Breast epithelium (tissue), 4 donors: ENCODE results near the gene MYADML2. TPM values are rescaled to one million over a fixed set of nuclear protein-coding genes. Genes with fewer than 3 reads are reported as not detected.

ENCODE experiments used
- DNase-seq, 2 donors: peaks; one replicate each; pipeline ENCODE4 v3.0.0-alpha.2; 2019; ENCODE audit warnings: low spot score in 2 of 2
- H3K27ac ChIP-seq, 2 donors: fragments of 200-600 bp; sonication (generic) in 1 of 2; one replicate each; pipeline ENCODE4 v1.5.1; 2016 to 2019; ENCODE audit warnings: mild to moderate bottlenecking in 1 of 2
- H3K27me3 ChIP-seq, 2 donors: fragments of 200-600 bp; sonication (generic) in 1 of 2; one replicate each; pipeline versions ENCODE4 v1.5.1 to v1.6.0; 2017 to 2019; ENCODE audit warnings: control low read depth in 1 of 2, mild to moderate bottlenecking in 1 of 2
- H3K36me3 ChIP-seq: fragments of 200-600 bp; one replicate; pipeline ENCODE4 v1.5.1; 2019
- H3K4me1 ChIP-seq, 2 donors: fragments of 200-600 bp; sonication (generic); one replicate each; pipeline ENCODE4 v1.5.1; 2016 to 2019; ENCODE audit warnings: control low read depth in 1 of 2
- H3K4me3 ChIP-seq, 3 donors: fragments of 200-600 bp; sonication (generic); 1 replicate in 2 of 3; 2 replicates in 1 of 3; pipeline ENCODE4 v1.5.1; 2016 to 2019; ENCODE audit warnings: mild to moderate bottlenecking in 3 of 3, moderate library complexity in 2 of 3
- H3K9me3 ChIP-seq, 2 donors: fragments of 200-600 bp; sonication (generic) in 1 of 2; one replicate each; pipeline ENCODE4 v1.5.1; 2016 to 2019; ENCODE audit warnings: control low read depth in 1 of 2
- CTCF ChIP-seq, 3 donors: fragments of 450-650 bp; IDR thresholded peaks; one replicate each; pipeline ENCODE4 v1.5.1; 2016 to 2017; ENCODE audit warnings: antibody characterized with exemption in 3 of 3, mild to moderate bottlenecking in 3 of 3, moderate library complexity in 3 of 3
- POLR2A ChIP-seq: fragments of 450-650 bp; IDR thresholded peaks from one replicate; pipeline ENCODE4 v1.6.1; 2016; ENCODE audit warnings: antibody characterized with exemption, mild to moderate bottlenecking, moderate library complexity
- POLR2AphosphoS5 ChIP-seq, 3 donors: sonication (generic); formaldehyde crosslinking; IDR thresholded peaks; one replicate each; pipeline ENCODE4 v1.6.1; 2017; ENCODE audit warnings: antibody characterized with exemption in 3 of 3
- intact Hi-C: fragments of 100-400 bp; cut with DNase I; formaldehyde crosslinking; loops from one replicate; pipeline ENCODE4 v1.15.1; 2023; ENCODE audit warnings: low total_unique reads
- total RNA-seq, 3 donors: library from RNA; depleted of rRNA; stranded (reverse); fragments of >200 nt; gene quantifications; one replicate each; pipeline ENCODE4 v1.1.0, GENCODE V29; 2016

MYADML2 gene
- total RNA-seq, 3 donors from 2014 or later: not detected

- Histone ChIP-seq H3K9me3 (peaks cover 0 to 4% of the 10 kb centered on the region in 2 donors), H3K27me3 (no peaks in the 10 kb centered on the region), H3K4me3 (no peak overlapping the region), H3K27ac (no peak overlapping the region), H3K36me3 (no peaks in the 10 kb centered on the region), H3K4me1 (peaks cover 8 to 11% of the 10 kb centered on the region in 2 donors)
- DNase-seq: no peak
- intact Hi-C loops: no loop called here
- TF ChIP-seq POLR2A: no peak
Measured at GRCh38 chr17:81968850-81969812, 22.1 kb upstream of the MYADML2 start.

- H3K27ac ChIP-seq: no peak overlapping the region
- no peak for DNase-seq
- peaks cover 8 to 11% of the 10 kb centered on the region in 2 donors for H3K4me1 ChIP-seq
- H3K4me3 ChIP-seq: peak overlapping the region in 2 of 3 donors; percentile 32 to 40
- no peaks in the 10 kb centered on the region for H3K36me3 ChIP-seq
- H3K27me3 ChIP-seq: peaks cover 0 to 4% of the 10 kb centered on the region in 2 donors
- TF ChIP-seq POLR2AphosphoS5 (IDR thresholded peaks at IDR 0.05): no peak
- peaks cover 0 to 1% of the 10 kb centered on the region in 2 donors for H3K9me3 ChIP-seq
- intact Hi-C loops: no loop called here
Measured at GRCh38 chr17:81968396-81968745, 21.3 kb upstream of the MYADML2 start.

GRCh38 chr17:81967533-81968395, 20.7 kb upstream of the MYADML2 start:
- Histone ChIP-seq H3K4me3 (peak overlapping the region in 2 of 3 donors; percentile 32 to 40), H3K36me3 (no peaks in the 10 kb centered on the region), H3K9me3 (no peaks in the 10 kb centered on the region), H3K27ac (no peak overlapping the region), H3K27me3 (peaks cover 0 to 10% of the 10 kb centered on the region in 2 donors), H3K4me1 (peaks cover 8 to 11% of the 10 kb centered on the region in 2 donors)
- TF ChIP-seq POLR2AphosphoS5 (IDR thresholded peaks at IDR 0.05): peak; percentile 32 to 52 (median 49)
- TF ChIP-seq POLR2A: no peak
- intact Hi-C loops: no loop called here
- DNase-seq: peak in 1 of 2 donors; percentile 71

GRCh38 chr17:81967244-81967532, 20.2 kb upstream of the MYADML2 start:
- peaks cover 0 to 15% of the 10 kb centered on the region in 2 donors for H3K27me3 ChIP-seq
- intact Hi-C loops: no loop called here

GRCh38 chr17:81966343-81967243, 19.6 kb upstream of the MYADML2 start:
- H3K9me3 ChIP-seq: no peaks in the 10 kb centered on the region
- peaks cover 8 to 11% of the 10 kb centered on the region in 2 donors for H3K4me1 ChIP-seq
- H3K27ac ChIP-seq: no peak overlapping the region
- no peak for TF ChIP-seq CTCF (IDR thresholded peaks at IDR 0.05)
- no peak for TF ChIP-seq POLR2A
- TF ChIP-seq POLR2AphosphoS5 (IDR thresholded peaks at IDR 0.05): no peak
- no peak for DNase-seq
- peaks cover 5 to 21% of the 10 kb centered on the region in 2 donors for H3K27me3 ChIP-seq
- H3K4me3 ChIP-seq: no peak overlapping the region
- intact Hi-C loops: no loop called here
- no peaks in the 10 kb centered on the region for H3K36me3 ChIP-seq

More at GRCh38 chr17:81967244-81967532, 20.2 kb upstream of the MYADML2 start:
- no peak for TF ChIP-seq CTCF (IDR thresholded peaks at IDR 0.05)
- no peak for TF ChIP-seq POLR2AphosphoS5 (IDR thresholded peaks at IDR 0.05)
- TF ChIP-seq POLR2A: no peak
- Histone ChIP-seq H3K4me3 (no peak overlapping the region), H3K9me3 (no peaks in the 10 kb centered on the region), H3K4me1 (peaks cover 8 to 11% of the 10 kb centered on the region in 2 donors), H3K27ac (no peak overlapping the region), H3K36me3 (no peaks in the 10 kb centered on the region)
- no peak for DNase-seq
